ENCODE results near the gene GARRE1.
"Not testable (repeated sequence)": the region's sequence is repeated elsewhere in the genome, so short reads cannot be mapped to it uniquely, and the experiment has no call there.

Gene GARRE1

GRCh38 chr19:34275705-34276104, 21.4 kb downstream of the GARRE1 start:
- Histone ChIP-seq H3K27me3 (ENCODE audit: insufficient read depth, poor library complexity, severe bottlenecking) (no peaks in the 10 kb centered on the region), H3K4me3 (ENCODE audit: severe bottlenecking) (no peak overlapping the region), H3K9me3 (ENCODE audit: severe bottlenecking) (no peaks in the 10 kb centered on the region), H3K27ac (ENCODE audit: poor library complexity, severe bottlenecking) (peak overlapping the region; percentile 97), H3K4me1 (ENCODE audit: insufficient read depth, poor library complexity, severe bottlenecking) (peaks cover 14% of the 10 kb centered on the region), H3K36me3 (ENCODE audit: low read depth) (no peaks in the 10 kb centered on the region)
- no peak for DNase-seq (ENCODE audit: low spot score)
- no peak for TF ChIP-seq CTCF (IDR thresholded peaks at IDR 0.05; ENCODE audit: poor library complexity, severe bottlenecking)
- no peak for ATAC-seq (ENCODE audit: low read depth)

DNA sequence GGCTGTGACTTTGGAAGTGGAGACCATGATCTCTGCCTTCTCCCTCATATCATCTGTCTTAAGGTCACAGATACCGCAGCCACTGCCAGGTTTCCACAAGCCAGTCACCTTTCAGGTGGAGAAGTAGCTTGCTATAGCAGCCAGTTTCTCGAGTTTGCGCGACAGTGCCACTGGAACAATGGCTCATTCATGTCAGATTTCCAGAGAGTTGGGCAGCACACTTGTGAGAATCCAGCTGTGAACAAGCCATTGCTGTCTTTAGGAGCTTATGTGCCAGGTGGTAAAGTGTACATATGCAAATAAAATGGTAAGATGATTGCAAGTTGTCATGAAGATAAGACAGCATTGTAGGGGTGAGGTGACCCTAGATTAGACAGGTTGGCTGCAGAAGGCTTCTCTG, 22.3 kb downstream of the GARRE1 start:
- Histone ChIP-seq H3K27ac (ENCODE audit: poor library complexity, severe bottlenecking) (peak overlapping the region; percentile 97), H3K9me3 (ENCODE audit: severe bottlenecking) (no peaks in the 10 kb centered on the region), H3K4me1 (ENCODE audit: insufficient read depth, poor library complexity, severe bottlenecking) (peaks cover 14% of the 10 kb centered on the region), H3K36me3 (ENCODE audit: low read depth) (no peaks in the 10 kb centered on the region), H3K27me3 (ENCODE audit: insufficient read depth, poor library complexity, severe bottlenecking) (no peaks in the 10 kb centered on the region), H3K4me3 (ENCODE audit: severe bottlenecking) (no peak overlapping the region)
- no peak for DNase-seq (ENCODE audit: low spot score)
- TF ChIP-seq CTCF (IDR thresholded peaks at IDR 0.05; ENCODE audit: poor library complexity, severe bottlenecking) = no peak
- ATAC-seq (ENCODE audit: low read depth) = no peak

DNA sequence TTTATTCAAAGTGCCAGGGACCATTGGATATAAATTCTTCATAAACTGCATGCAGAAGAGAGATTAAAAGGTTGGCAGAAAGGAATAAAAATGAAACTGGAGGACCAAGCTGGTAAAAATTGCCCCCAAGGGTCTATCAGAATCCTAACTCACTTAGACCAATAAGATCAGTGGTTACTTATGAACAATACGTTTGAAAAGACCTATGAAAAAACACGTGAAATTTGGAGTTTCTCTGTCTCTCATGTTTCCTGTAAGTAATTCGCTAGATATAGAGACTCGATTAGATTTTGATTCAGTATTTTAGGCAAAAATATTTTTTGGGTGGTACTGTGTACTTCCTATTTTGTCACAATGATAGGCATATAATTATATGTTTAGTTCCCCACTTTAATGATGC, 22.9 kb downstream of the GARRE1 start:
- no peaks in the 10 kb centered on the region for H3K36me3 ChIP-seq (ENCODE audit: low read depth)
- no peak overlapping the region for H3K27ac ChIP-seq (ENCODE audit: poor library complexity, severe bottlenecking)
- ATAC-seq (ENCODE audit: low read depth) (no peak), DNase-seq (ENCODE audit: low spot score) (no peak)
- H3K9me3 ChIP-seq (ENCODE audit: severe bottlenecking) = no peaks in the 10 kb centered on the region
- no peaks in the 10 kb centered on the region for H3K27me3 ChIP-seq (ENCODE audit: insufficient read depth, poor library complexity, severe bottlenecking)
- H3K4me1 ChIP-seq (ENCODE audit: insufficient read depth, poor library complexity, severe bottlenecking) = peaks cover 16% of the 10 kb centered on the region
- no peak overlapping the region for H3K4me3 ChIP-seq (ENCODE audit: severe bottlenecking)
- TF ChIP-seq CTCF (IDR thresholded peaks at IDR 0.05; ENCODE audit: poor library complexity, severe bottlenecking) = no peak

DNA sequence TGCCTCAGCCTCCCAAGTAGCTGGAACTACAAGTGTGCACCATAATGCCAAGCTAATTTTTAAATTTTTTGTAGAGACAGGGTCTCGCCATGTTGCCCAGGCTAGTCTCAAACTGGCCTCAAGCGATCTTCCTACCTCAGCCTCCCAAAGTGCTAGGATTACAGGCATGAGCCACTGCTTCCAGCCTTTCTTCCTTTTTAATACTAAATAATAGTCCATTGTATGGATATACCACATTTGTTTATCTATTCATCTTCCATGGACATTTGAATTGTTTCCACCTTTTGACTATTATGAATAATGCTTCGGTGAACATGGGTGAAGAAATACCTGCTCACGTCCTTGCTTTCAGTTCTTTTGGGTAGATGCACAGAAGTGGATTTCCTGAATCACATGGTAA, 24.4 kb downstream of the GARRE1 start:
- DNase-seq (ENCODE audit: low spot score) = no peak
- H3K27ac ChIP-seq (ENCODE audit: poor library complexity, severe bottlenecking) = no peak overlapping the region
- H3K36me3 ChIP-seq (ENCODE audit: low read depth) = no peaks in the 10 kb centered on the region
- no peaks in the 10 kb centered on the region for H3K27me3 ChIP-seq (ENCODE audit: insufficient read depth, poor library complexity, severe bottlenecking)
- no peak for TF ChIP-seq CTCF (IDR thresholded peaks at IDR 0.05; ENCODE audit: poor library complexity, severe bottlenecking)
- no peak overlapping the region for H3K4me3 ChIP-seq (ENCODE audit: severe bottlenecking)
- no peak for ATAC-seq (ENCODE audit: low read depth)
- H3K9me3 ChIP-seq (ENCODE audit: severe bottlenecking) = no peaks in the 10 kb centered on the region
- H3K4me1 ChIP-seq (ENCODE audit: insufficient read depth, poor library complexity, severe bottlenecking) = peaks cover 24% of the 10 kb centered on the region

GRCh38 chr19:34281444-34281843, 27.1 kb downstream of the GARRE1 start:
- ATAC-seq (ENCODE audit: low read depth); H3K27ac ChIP-seq (ENCODE audit: poor library complexity, severe bottlenecking); H3K4me3 ChIP-seq (ENCODE audit: severe bottlenecking); DNase-seq (ENCODE audit: low spot score); H3K36me3 ChIP-seq (ENCODE audit: low read depth); H3K4me1 ChIP-seq (ENCODE audit: insufficient read depth, poor library complexity, severe bottlenecking); H3K27me3 ChIP-seq (ENCODE audit: insufficient read depth, poor library complexity, severe bottlenecking); H3K9me3 ChIP-seq (ENCODE audit: severe bottlenecking): not testable (repeated sequence)
